Loucy (cell line): ENCODE measurements around the gene UBAP1.

Experiments used
- CTCF ChIP-seq: fragments of 200-600 bp; sonication (generic); conservative IDR thresholded peaks from 2 replicates; pipeline ENCODE4 v1.5.1; 2014; ENCODE audit warnings: mild to moderate bottlenecking, antibody characterized with exemption, low read length
- EZH2phosphoT487 ChIP-seq: fragments of 200-600 bp; IDR thresholded peaks from 2 replicates; pipeline ENCODE4 v1.6.1; 2018; ENCODE audit warnings: antibody characterized with exemption, mild to moderate bottlenecking, moderate library complexity, borderline replicate concordance

DNA sequence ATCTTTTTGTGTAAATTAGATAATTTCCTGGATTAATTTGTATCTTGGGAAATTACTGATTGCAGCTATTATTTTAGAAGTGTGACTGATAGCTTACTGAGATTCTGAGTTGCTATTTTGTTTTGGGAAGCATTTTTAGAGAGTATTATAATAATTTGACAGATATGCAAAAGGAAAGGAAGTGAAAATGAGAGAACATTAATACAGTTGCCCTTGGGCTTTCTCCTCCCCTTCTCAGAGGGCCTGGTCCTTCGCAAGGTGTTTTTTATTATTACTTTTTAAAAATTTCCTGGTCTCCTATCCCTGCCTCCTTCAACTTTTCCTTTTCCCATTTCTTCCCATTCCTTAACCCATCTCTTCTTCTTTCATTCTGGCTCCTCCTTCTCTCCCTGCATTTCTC, 32.6 kb downstream of the UBAP1 start:
- TF ChIP-seq CTCF (no peak), EZH2phosphoT487 (no peak)
